ENCODE data around the gene OPN1MW.
"Not testable (repeated sequence)": the region's sequence is repeated elsewhere in the genome, so short reads cannot be mapped to it uniquely, and the experiment has no call there.

The OPN1MW gene

DNA sequence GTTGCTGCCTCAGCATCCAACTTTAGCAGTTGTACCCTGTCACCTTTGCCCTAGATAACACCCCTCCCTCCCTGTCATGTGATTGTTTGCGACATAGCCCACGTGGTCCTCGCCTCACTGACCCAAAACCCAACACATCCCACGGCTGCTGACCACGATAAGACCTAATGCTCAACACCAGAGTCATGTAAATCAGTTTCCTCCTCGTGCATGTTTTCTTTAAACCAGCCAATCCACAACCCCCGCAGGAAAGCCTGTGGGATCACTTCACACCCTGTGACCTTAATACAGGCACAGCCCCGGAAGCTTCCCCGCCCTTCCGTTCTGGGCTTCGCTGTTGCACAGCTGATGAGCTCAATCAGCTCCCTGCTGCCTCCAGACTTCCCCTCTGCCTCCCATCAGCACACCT lies 9.9 kb upstream of the OPN1MW start:
- not testable (repeated sequence) for H3K27ac Mint-ChIP-seq; H3K9me3 Mint-ChIP-seq; H3K4me1 Mint-ChIP-seq (ENCODE audit: low read depth); H3K27me3 Mint-ChIP-seq; H3K36me3 Mint-ChIP-seq (ENCODE audit: low read depth); H3K4me3 Mint-ChIP-seq

DNA sequence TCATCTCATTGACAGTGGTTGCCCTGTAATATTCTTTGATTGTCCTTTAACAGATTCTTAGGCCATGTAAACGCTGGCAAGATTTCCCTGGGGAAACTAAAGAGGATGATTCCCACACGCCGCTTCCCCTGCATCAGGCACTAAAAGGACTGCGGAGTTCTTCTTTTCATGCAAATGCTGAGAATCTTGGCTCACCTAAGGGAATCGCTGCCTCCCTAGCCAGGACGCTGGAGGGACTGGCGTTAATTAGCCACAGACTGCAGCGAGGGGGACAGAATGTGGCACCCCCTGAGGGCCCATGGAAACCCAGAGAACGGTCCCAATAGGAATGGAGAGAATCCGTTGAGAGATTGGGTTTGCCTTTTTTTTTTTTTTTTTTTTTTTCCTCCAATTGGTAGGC lies 8.0 kb upstream of the OPN1MW start:
- H3K4me3 Mint-ChIP-seq; H3K4me1 Mint-ChIP-seq (ENCODE audit: low read depth); H3K36me3 Mint-ChIP-seq (ENCODE audit: low read depth); H3K27me3 Mint-ChIP-seq; H3K9me3 Mint-ChIP-seq; H3K27ac Mint-ChIP-seq: not testable (repeated sequence)

DNA sequence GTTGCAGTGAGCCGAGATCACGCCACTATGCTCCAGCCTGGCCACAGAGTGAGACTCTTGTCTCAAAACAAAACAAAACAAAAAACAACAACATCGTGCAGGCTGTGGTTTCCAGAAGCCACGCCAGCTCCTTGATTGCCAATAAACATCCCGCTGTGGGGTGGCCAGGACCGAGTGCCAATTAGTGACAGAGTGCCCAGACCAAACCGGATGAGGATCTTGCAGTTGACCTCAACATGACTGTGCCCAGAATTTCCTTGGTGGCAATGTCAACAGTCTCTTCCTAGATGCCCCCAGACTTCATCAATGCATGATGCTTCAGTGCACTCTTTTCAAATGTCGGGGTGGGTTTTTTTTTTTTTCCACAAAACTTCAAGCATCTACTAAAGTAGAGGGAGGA lies 1.4 kb downstream of the OPN1MW start:
- H3K4me1 Mint-ChIP-seq (ENCODE audit: low read depth); H3K4me3 Mint-ChIP-seq; H3K9me3 Mint-ChIP-seq; H3K27ac Mint-ChIP-seq; H3K27me3 Mint-ChIP-seq; H3K36me3 Mint-ChIP-seq (ENCODE audit: low read depth): not testable (repeated sequence)

DNA sequence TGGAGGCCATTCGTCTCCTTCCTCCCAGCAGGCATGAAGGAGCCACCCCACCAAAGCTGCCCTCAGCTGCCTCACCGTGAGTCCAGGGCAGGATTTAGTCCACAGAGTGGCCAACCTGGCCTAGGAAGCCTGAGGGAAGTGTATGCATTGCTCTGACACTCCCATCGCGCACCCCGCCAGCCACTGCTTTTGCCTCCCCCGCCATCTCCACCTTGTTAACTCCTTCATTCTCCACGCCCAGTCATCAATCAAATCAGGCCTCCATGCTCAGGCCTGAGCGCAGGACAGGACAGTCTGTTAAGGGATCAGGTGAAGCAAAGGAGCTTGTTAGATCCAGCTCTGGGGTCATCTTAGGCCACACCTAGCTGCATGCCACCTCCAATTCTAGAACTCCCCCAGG lies 10.4 kb downstream of the OPN1MW start:
- not testable (repeated sequence) for H3K9me3 Mint-ChIP-seq; H3K27me3 Mint-ChIP-seq; H3K4me3 Mint-ChIP-seq; H3K4me1 Mint-ChIP-seq (ENCODE audit: low read depth); H3K36me3 Mint-ChIP-seq (ENCODE audit: low read depth); H3K27ac Mint-ChIP-seq

DNA sequence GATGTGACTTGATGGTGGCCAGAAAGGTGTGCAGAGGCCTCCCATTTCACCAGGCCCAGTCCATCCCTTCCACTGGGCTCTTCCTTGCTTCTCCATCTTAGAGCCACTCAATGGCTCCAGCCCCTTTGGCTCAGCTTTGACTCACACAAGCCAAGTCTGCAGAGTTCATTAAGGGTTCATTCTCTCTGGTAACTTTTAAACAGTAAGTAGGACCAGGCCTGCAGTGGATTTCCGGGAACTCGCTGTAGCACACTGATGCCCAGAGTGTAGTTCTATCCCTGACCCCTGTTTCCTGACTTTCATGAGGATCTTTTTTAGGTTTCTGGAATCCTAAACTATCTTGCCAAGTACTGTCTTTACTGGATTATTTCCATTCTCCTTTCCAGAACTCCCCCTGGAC lies 11.9 kb downstream of the OPN1MW start:
- H3K36me3 Mint-ChIP-seq (ENCODE audit: low read depth); H3K4me3 Mint-ChIP-seq; H3K9me3 Mint-ChIP-seq; H3K4me1 Mint-ChIP-seq (ENCODE audit: low read depth); H3K27ac Mint-ChIP-seq; H3K27me3 Mint-ChIP-seq: not testable (repeated sequence)

DNA sequence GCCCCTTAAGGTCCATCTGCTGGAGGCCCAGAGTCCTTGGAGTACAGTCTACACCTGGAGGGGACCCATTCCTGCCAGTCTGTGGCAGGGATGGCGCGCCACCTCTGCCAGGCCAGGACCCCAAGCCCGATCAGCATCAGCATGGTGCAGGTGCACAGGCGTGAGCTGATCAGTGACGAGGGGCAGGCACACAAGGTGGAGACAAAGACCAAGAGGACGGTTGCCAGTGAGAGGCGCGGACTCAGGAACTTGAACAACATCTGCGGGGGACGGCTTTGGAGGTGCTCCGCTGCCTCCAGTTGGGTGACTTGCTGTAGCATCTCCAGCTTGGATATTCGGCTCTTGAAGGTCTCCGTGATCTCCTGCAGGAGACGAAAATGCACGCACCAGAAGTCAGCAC lies 14.1 kb downstream of the OPN1MW start:
- not testable (repeated sequence) for H3K9me3 Mint-ChIP-seq; H3K27ac Mint-ChIP-seq; H3K4me1 Mint-ChIP-seq (ENCODE audit: low read depth); H3K27me3 Mint-ChIP-seq; H3K4me3 Mint-ChIP-seq; H3K36me3 Mint-ChIP-seq (ENCODE audit: low read depth)

DNA sequence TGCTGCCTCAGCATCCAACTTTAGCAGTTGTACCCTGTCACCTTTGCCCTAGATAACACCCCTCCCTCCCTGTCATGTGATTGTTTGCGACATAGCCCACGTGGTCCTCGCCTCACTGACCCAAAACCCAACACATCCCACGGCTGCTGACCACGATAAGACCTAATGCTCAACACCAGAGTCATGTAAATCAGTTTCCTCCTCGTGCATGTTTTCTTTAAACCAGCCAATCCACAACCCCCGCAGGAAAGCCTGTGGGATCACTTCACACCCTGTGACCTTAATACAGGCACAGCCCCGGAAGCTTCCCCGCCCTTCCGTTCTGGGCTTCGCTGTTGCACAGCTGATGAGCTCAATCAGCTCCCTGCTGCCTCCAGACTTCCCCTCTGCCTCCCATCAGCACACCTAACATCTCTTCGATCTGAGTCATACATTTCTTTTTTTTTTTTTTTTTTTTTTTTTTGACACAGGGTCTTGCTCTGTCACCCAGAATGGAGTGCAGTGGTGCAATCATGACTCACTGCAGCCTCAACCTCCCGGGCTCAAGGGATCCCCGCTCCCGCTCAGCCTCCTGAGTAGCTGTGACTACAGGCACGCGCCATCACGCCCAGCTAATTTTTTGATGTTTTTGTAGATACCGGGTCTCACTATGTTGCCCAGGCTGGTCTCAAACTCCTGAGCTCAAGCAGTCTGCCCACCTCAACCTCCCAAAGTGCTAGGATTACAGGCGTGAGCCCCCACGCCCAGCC lies 27.4 kb downstream of the OPN1MW start:
- H3K36me3 Mint-ChIP-seq (ENCODE audit: low read depth); H3K27me3 Mint-ChIP-seq; H3K27ac Mint-ChIP-seq; H3K4me1 Mint-ChIP-seq (ENCODE audit: low read depth); H3K4me3 Mint-ChIP-seq; H3K9me3 Mint-ChIP-seq: not testable (repeated sequence)

DNA sequence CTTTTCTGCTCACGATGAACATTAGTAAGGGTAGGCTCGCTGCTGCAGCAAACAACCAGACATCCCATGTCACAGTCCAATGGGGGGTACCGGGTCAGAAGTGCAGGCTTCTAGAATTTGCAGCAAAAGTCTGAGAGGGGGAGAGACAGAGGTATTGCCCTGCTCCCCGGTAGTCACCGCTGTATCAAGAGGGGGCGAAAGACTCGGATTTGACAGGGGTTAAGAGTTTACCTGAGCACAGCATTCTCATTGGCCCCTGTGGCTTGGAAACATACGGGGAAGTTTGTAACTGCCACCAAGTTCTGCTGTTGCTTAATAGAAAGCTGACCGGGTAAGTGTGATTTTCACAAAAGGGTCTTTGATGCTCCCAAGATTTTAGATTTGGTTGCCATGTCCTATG lies 28.7 kb downstream of the OPN1MW start:
- H3K9me3 Mint-ChIP-seq; H3K4me3 Mint-ChIP-seq; H3K27me3 Mint-ChIP-seq; H3K4me1 Mint-ChIP-seq (ENCODE audit: low read depth); H3K36me3 Mint-ChIP-seq (ENCODE audit: low read depth); H3K27ac Mint-ChIP-seq: not testable (repeated sequence)

DNA sequence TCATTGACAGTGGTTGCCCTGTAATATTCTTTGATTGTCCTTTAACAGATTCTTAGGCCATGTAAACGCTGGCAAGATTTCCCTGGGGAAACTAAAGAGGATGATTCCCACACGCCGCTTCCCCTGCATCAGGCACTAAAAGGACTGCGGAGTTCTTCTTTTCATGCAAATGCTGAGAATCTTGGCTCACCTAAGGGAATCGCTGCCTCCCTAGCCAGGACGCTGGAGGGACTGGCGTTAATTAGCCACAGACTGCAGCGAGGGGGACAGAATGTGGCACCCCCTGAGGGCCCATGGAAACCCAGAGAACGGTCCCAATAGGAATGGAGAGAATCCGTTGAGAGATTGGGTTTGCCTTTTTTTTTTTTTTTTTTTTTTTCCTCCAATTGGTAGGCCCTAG lies 29.1 kb downstream of the OPN1MW start:
- not testable (repeated sequence) for H3K27ac Mint-ChIP-seq; H3K27me3 Mint-ChIP-seq; H3K36me3 Mint-ChIP-seq (ENCODE audit: low read depth); H3K9me3 Mint-ChIP-seq; H3K4me3 Mint-ChIP-seq; H3K4me1 Mint-ChIP-seq (ENCODE audit: low read depth)

DNA sequence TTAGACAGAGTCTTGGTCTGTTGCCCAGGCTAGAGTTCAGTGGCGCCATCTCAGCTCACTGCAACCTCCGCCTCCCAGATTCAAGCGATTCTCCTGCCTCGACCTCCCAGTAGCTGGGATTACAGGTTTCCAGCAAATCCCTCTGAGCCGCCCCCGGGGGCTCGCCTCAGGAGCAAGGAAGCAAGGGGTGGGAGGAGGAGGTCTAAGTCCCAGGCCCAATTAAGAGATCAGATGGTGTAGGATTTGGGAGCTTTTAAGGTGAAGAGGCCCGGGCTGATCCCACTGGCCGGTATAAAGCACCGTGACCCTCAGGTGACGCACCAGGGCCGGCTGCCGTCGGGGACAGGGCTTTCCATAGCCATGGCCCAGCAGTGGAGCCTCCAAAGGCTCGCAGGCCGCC lies 37.1 kb downstream of the OPN1MW start, which contains the start of gene OPN1MW2:
Gene OPN1MW2, plus strand, starts transcription at position 301 of the 400 bp plus-strand sequence. Its CDS starts 60 bp downstream, at position 361.
- H3K27me3 Mint-ChIP-seq; H3K9me3 Mint-ChIP-seq; H3K27ac Mint-ChIP-seq; H3K4me3 Mint-ChIP-seq; H3K36me3 Mint-ChIP-seq (ENCODE audit: low read depth); H3K4me1 Mint-ChIP-seq (ENCODE audit: low read depth): not testable (repeated sequence)

DNA sequence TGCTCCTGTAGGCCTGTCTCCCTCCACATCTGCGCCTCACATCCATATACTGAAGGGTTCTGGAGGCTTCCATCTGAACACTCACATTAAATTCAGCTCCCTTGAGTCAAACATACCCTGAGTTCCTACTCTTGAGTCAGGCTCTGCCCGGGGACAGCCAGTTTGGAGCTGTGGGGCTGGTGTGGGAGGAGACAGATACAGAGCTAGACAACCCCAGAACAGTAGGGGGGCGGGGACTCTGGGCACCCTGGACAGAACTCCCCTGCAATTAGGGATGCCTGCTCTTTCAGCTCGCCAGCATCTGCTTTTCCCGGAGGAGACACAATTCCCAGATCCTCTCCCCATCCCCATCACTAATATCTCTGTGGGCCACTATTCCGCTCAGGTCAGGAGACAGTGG lies 42.9 kb downstream of the OPN1MW start:
- not testable (repeated sequence) for H3K4me3 Mint-ChIP-seq, H3K27me3 Mint-ChIP-seq

DNA sequence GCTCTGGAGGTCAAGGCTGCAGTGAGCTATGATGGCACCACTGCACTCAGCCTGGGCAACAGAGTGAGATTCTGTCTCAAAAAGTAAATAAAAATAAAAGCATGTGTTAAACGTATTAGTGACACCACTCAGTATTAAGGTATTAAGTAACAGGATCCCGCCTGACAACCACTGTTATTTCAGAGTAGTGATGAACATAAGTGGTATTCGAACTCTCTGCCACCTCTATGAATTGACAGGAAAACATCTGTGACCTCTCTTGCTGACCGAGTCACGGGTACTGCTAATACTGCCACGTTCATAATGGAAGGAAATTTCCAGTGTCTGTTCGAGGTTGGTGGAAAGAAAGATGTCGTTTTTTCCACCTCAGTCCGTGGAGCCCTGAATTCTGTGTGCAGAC lies 44.3 kb downstream of the OPN1MW start:
- not testable (repeated sequence) for H3K27ac Mint-ChIP-seq; H3K4me1 Mint-ChIP-seq (ENCODE audit: low read depth); H3K4me3 Mint-ChIP-seq; H3K36me3 Mint-ChIP-seq (ENCODE audit: low read depth); H3K9me3 Mint-ChIP-seq; H3K27me3 Mint-ChIP-seq

More for the DNA sequence above, 42.9 kb downstream of the OPN1MW start:
- H3K9me3 Mint-ChIP-seq; H3K36me3 Mint-ChIP-seq (ENCODE audit: low read depth); H3K4me1 Mint-ChIP-seq (ENCODE audit: low read depth); H3K27ac Mint-ChIP-seq: not testable (repeated sequence)

DNA sequence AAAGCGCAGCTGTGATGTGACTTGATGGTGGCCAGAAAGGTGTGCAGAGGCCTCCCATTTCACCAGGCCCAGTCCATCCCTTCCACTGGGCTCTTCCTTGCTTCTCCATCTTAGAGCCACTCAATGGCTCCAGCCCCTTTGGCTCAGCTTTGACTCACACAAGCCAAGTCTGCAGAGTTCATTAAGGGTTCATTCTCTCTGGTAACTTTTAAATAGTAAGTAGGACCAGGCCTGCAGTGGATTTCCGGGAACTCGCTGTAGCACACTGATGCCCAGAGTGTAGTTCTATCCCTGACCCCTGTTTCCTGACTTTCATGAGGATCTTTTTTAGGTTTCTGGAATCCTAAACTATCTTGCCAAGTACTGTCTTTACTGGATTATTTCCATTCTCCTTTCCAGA lies 49.0 kb downstream of the OPN1MW start:
- H3K4me3 Mint-ChIP-seq; H3K27me3 Mint-ChIP-seq; H3K36me3 Mint-ChIP-seq (ENCODE audit: low read depth); H3K4me1 Mint-ChIP-seq (ENCODE audit: low read depth); H3K27ac Mint-ChIP-seq; H3K9me3 Mint-ChIP-seq: not testable (repeated sequence)

DNA sequence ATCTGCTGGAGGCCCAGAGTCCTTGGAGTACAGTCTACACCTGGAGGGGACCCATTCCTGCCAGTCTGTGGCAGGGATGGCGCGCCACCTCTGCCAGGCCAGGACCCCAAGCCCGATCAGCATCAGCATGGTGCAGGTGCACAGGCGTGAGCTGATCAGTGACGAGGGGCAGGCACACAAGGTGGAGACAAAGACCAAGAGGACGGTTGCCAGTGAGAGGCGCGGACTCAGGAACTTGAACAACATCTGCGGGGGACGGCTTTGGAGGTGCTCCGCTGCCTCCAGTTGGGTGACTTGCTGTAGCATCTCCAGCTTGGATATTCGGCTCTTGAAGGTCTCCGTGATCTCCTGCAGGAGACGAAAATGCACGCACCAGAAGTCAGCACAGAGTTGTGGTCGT lies 51.2 kb downstream of the OPN1MW start:
- not testable (repeated sequence) for H3K27ac Mint-ChIP-seq; H3K36me3 Mint-ChIP-seq (ENCODE audit: low read depth); H3K4me1 Mint-ChIP-seq (ENCODE audit: low read depth); H3K27me3 Mint-ChIP-seq; H3K9me3 Mint-ChIP-seq; H3K4me3 Mint-ChIP-seq

DNA sequence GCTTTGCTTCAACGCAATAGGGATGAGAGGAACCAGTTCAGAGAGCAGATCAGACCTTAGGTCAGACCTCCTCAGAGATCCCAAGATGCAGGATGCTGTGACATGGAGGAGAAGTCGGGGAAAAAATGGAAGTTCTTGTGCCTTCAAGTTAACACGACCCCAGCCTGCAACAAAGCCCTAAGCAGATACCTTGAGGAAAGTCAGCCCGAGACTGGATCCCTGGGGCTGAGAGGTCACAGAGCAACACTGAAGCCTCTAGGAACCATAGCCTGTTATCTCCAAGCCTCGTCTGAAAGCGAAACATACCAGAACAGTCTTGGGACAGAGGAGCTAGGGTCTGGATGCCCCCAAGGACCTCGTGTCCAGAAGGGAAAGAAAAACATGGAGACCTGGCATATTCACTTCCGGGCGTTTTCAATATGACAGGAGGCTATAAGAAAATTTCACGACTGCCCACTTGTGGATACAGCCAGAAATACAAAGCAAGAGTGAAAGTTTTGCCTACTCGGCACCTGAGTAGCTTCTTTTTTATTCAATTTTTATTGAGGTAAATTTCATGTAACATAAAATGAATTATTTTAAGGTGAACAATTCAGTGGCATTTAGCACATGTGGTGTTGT lies 56.7 kb downstream of the OPN1MW start:
- H3K4me3 Mint-ChIP-seq; H3K9me3 Mint-ChIP-seq; H3K36me3 Mint-ChIP-seq (ENCODE audit: low read depth): not testable (repeated sequence)

DNA sequence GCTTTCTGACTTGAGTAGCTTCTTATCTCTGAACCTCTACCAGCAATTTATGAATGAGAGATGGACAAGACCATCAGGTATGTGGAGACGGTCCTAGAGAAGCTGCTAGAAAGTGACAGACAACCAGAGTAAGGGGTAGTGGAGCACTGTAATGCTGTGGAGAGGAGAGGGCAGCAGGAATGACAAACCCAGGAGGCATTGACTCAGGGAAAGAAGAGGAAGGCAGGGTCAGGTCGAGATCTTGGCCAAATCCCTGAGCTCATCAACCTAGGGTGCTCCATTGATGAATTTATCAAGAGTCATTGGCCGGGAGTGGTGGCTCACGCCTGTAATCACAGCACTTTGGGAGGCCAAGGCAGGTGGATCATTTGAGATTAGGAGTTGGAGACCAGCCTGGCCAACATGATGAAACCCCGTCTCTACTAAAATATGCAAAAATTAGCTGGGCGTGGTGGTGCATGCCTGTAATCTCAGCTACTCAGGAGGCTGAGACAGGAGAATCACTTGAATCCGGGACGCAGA lies 57.6 kb downstream of the OPN1MW start:
- not testable (repeated sequence) for H3K27ac Mint-ChIP-seq; H3K4me3 Mint-ChIP-seq; H3K36me3 Mint-ChIP-seq (ENCODE audit: low read depth)

More for the DNA sequence above, 56.7 kb downstream of the OPN1MW start:
- H3K4me1 Mint-ChIP-seq (ENCODE audit: low read depth); H3K27ac Mint-ChIP-seq; H3K27me3 Mint-ChIP-seq: not testable (repeated sequence)

More for the DNA sequence above, 57.6 kb downstream of the OPN1MW start:
- H3K9me3 Mint-ChIP-seq; H3K27me3 Mint-ChIP-seq; H3K4me1 Mint-ChIP-seq (ENCODE audit: low read depth): not testable (repeated sequence)
